Gastroesophageal sphincter (tissue), 4 donors: ENCODE data around the gene MYO3B. TPM values are rescaled to one million over a fixed set of nuclear protein-coding genes. Genes with fewer than 3 reads are reported as not detected.

Experiments used
- ATAC-seq: fragments of 150-250 bp; one replicate; pipeline ENCODE4 v1.9.1; 2016; ENCODE audit warnings: mild to moderate bottlenecking, moderate library complexity
- H3K27ac ChIP-seq, 4 donors: fragments of 200-600 bp; sonication (generic) in 3 of 4; 1 replicate in 3 of 4; 2 replicates in 1 of 4; pipeline ENCODE4 v1.5.1; 2016 to 2019
- H3K27me3 ChIP-seq: fragments of 200-600 bp; sonication (generic); one replicate; pipeline ENCODE4 v1.5.1; 2019
- H3K36me3 ChIP-seq, 2 donors: fragments of 200-600 bp; sonication (generic); one replicate each; pipeline ENCODE4 v1.5.1; 2019; ENCODE audit warnings: control low read depth in 1 of 2
- H3K4me1 ChIP-seq, 3 donors: fragments of 200-600 bp; sonication (generic); 1 replicate in 2 of 3; 2 replicates in 1 of 3; pipeline ENCODE4 v1.5.1; 2016 to 2019; ENCODE audit warnings: control low read depth in 2 of 3
- H3K4me3 ChIP-seq, 2 donors: fragments of 200-600 bp; sonication (generic); one replicate each; pipeline ENCODE4 v1.5.1; 2019; ENCODE audit warnings: mild to moderate bottlenecking in 1 of 2, moderate library complexity in 1 of 2
- H3K9me3 ChIP-seq, 3 donors: fragments of 200-600 bp; sonication (generic); one replicate each; pipeline ENCODE4 v1.5.1; 2017 to 2019; ENCODE audit warnings: control low read depth in 2 of 3
- EP300 ChIP-seq: sonication (generic); formaldehyde crosslinking; IDR thresholded peaks from one replicate; pipeline ENCODE4 v1.6.1; 2017; ENCODE audit warnings: antibody characterized with exemption, mild to moderate bottlenecking
- POLR2A ChIP-seq, 2 donors: fragments of 450-650 bp; IDR thresholded peaks; one replicate each; pipeline ENCODE4 v1.6.1; 2017; ENCODE audit warnings: antibody characterized with exemption in 2 of 2, mild to moderate bottlenecking in 2 of 2, moderate library complexity in 1 of 2
- POLR2AphosphoS5 ChIP-seq: sonication (generic); formaldehyde crosslinking; IDR thresholded peaks from one replicate; pipeline ENCODE4 v1.6.1; 2017; ENCODE audit warnings: antibody characterized with exemption
- WGBS, 2 donors: methylation state at CpG; one replicate each; pipeline ENCODE4 v1.1.5; 2018; ENCODE audit warnings: low coverage in 1 of 2; 5-methylcytosine and 5-hydroxymethylcytosine counted together
- small RNA-seq, 4 donors: library from RNA; depleted of rRNA; stranded (forward); fragments of <200 nt; gene quantifications; one replicate each; pipeline ENCODE3, GENCODE V24; 2016
- total RNA-seq, 4 donors: library from RNA; depleted of rRNA; stranded (reverse); fragments of >200 nt; gene quantifications; one replicate each; pipeline ENCODE4 v1.1.0, GENCODE V29; 2016
- TF ChIP-seq, protein P1 (sequence below), 4 experiments: fragments of 200-600 bp in 2 of 4; fragments of 450-650 bp in 2 of 4; sonication (generic) in 1 of 4; IDR thresholded peaks; one replicate each; pipeline ENCODE4 v1.5.1; 2017 to 2019; ENCODE audit warnings: antibody characterized with exemption in 4 of 4, mild to moderate bottlenecking in 2 of 4, moderate library complexity in 2 of 4

Gene MYO3B
- total RNA-seq, 4 donors from 2014 or later: not detected

DNA sequence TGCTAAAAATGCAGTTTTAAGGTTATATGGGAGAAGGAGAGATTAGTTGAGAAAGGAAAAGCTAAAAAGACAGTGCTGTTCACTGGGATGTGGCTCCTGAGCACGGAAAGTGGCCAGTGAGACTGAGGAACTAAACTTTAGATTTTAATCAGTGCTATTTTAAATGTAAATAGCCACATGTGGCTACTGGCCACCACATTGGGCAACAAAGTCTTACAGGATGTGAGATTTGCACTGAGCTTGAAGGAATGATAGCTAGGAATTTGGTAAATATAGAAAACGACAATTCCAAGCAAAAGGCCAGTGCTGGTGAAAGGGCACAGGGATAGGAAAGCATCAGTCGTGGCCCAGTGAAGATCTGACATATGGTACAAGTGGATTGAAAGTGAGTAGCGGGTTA, 523.1 kb downstream of the MYO3B start:
- ATAC-seq: no peak
- no peaks in the 10 kb centered on the region for H3K36me3 ChIP-seq
- no peak for TF ChIP-seq POLR2A (IDR thresholded peaks at IDR 0.05)
- TF ChIP-seq, protein P1, sequence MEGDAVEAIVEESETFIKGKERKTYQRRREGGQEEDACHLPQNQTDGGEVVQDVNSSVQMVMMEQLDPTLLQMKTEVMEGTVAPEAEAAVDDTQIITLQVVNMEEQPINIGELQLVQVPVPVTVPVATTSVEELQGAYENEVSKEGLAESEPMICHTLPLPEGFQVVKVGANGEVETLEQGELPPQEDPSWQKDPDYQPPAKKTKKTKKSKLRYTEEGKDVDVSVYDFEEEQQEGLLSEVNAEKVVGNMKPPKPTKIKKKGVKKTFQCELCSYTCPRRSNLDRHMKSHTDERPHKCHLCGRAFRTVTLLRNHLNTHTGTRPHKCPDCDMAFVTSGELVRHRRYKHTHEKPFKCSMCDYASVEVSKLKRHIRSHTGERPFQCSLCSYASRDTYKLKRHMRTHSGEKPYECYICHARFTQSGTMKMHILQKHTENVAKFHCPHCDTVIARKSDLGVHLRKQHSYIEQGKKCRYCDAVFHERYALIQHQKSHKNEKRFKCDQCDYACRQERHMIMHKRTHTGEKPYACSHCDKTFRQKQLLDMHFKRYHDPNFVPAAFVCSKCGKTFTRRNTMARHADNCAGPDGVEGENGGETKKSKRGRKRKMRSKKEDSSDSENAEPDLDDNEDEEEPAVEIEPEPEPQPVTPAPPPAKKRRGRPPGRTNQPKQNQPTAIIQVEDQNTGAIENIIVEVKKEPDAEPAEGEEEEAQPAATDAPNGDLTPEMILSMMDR (IDR thresholded peaks at IDR 0.05): no peak
- TF ChIP-seq POLR2AphosphoS5: no peak
- TF ChIP-seq EP300: no peak
- 84 to 96% methylated on average over 4 of the region's 4 CpGs for WGBS, 2 donors
- H3K9me3 ChIP-seq: peaks cover 0 to 11% (median 0%) of the 10 kb centered on the region in 3 donors
- H3K27me3 ChIP-seq: peaks cover 26% of the 10 kb centered on the region
- no peak overlapping the region for H3K4me3 ChIP-seq
- H3K27ac ChIP-seq: no peak overlapping the region
- H3K4me1 ChIP-seq: no peaks in the 10 kb centered on the region

DNA sequence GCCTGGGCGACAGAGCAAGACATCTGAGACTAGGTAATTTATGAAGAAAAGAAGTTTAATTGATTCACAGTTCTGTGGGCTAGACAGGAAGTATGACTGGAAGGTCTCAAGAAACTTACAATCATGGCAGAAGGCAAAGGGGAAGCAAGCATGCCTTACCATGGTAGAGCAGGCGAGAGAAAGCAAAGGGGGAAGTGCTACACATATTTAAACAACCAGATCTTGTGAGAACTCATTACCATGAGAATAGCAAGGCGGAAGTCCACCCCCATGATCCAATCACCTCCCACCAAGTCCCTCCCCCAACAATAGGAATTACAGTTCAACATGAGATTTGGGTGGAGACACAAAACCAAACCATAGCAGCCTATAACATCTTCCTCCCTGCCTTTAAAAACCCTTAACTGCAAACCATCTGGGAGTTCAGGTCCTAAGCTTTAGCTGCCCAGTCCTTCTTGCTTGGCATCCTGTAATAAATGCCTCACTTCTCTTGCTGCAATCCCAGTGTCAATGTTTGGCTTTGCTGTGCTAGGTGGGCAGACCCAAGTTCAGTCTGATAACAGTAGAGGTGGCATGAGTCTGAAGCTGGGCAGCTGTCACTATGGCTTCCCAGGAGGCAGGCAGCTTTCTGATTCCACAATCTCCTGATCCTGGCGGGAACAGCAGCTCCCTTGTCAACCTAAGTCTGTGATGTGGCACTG, 526.0 kb downstream of the MYO3B start:
- 86 to 89% methylated on average over 2 to 4 of the region's 4 CpGs for WGBS, 2 donors
- TF ChIP-seq, protein P1 (IDR thresholded peaks at IDR 0.05): no peak
- TF ChIP-seq EP300 (no peak), POLR2A (IDR thresholded peaks at IDR 0.05) (no peak), POLR2AphosphoS5 (no peak)
- Histone ChIP-seq H3K36me3 (no peaks in the 10 kb centered on the region), H3K4me1 (no peaks in the 10 kb centered on the region), H3K4me3 (no peak overlapping the region), H3K27me3 (peaks cover 28% of the 10 kb centered on the region), H3K27ac (no peak overlapping the region), H3K9me3 (peaks cover 0 to 11% (median 0%) of the 10 kb centered on the region in 3 donors)
- ATAC-seq: no peak

Small RNAs within 50 kb of the gene (small RNA-seq; reads per million reads assigned to genes)
- 0 reads per million in 4 donors for gene RF02271
